NCI-H2171 treated with DMSO at 0.1 percent for 48 hours (cell line): ENCODE results near the gene GGTLC1.

ENCODE experiments used
- DNase-seq: peaks from one replicate; lab custom pipeline; 2025; lab: John Stamatoyannopoulos, UW

Gene GGTLC1

GRCh38 chr20:23966298-23966697, 22.3 kb downstream of the GGTLC1 start:
- DNase-seq, result no peak

- no peak for DNase-seq
Observed at GRCh38 chr20:23963941-23964340, 24.6 kb downstream of the GGTLC1 start.

- DNase-seq, result no peak
Observed at GRCh38 chr20:23962272-23962671, 26.3 kb downstream of the GGTLC1 start.

- DNase-seq, result no peak
Observed at GRCh38 chr20:23959054-23959453, 29.5 kb downstream of the GGTLC1 start.

GRCh38 chr20:23955896-23956295, 32.7 kb downstream of the GGTLC1 start:
- no peak for DNase-seq

- DNase-seq, result no peak
Observed at GRCh38 chr20:23954008-23954745, 34.4 kb downstream of the GGTLC1 start.

- no peak for DNase-seq
Observed at GRCh38 chr20:23946206-23946605, 42.4 kb downstream of the GGTLC1 start.

GRCh38 chr20:23943304-23943703, 45.3 kb downstream of the GGTLC1 start:
- no peak for DNase-seq

- DNase-seq, result no peak
Observed at GRCh38 chr20:23939641-23940040, 48.9 kb downstream of the GGTLC1 start.

GRCh38 chr20:23939063-23939462, 49.5 kb downstream of the GGTLC1 start:
- DNase-seq, result no peak

- no peak for DNase-seq
Observed at GRCh38 chr20:23938118-23938438, 50.5 kb downstream of the GGTLC1 start.

GRCh38 chr20:23937303-23938117, 51.1 kb downstream of the GGTLC1 start:
- DNase-seq, result peak; percentile 89
